Neural progenitor cell (in vitro differentiated cells): ENCODE results near the gene VARS1. TPM values are rescaled to one million over a fixed set of nuclear protein-coding genes. Genes with fewer than 3 reads are reported as not detected.
A peak's percentile ranks its signal among the peaks of the same experiment; 100 is the strongest.

Experiments used
- DNase-seq: peaks from one replicate; pipeline ENCODE4 v3.0.0-alpha.2; 2016; ENCODE audit warnings: low spot score
- H2AFZ ChIP-seq: fragments of 200-600 bp; sonication (generic); replicated peaks from 2 replicates; pipeline ENCODE4 v1.6.1; 2016; ENCODE audit warnings: antibody characterized with exemption
- H3F3A ChIP-seq: fragments of 200-600 bp; sonication (generic); 2 replicates; pipeline ENCODE4 v1.6.1; 2016; ENCODE audit warnings: antibody characterized with exemption, low read depth
- H3K27ac ChIP-seq: fragments of 200-600 bp; sonication (generic); 2 replicates; pipeline ENCODE4 v1.5.1; 2016; ENCODE audit warnings: mild to moderate bottlenecking
- H3K27me3 ChIP-seq: fragments of 200-600 bp; sonication (generic); 2 replicates; pipeline ENCODE4 v1.6.1; 2016; ENCODE audit warnings: mild to moderate bottlenecking, moderate library complexity
- H3K36me3 ChIP-seq: fragments of 200-600 bp; sonication (generic); 2 replicates; pipeline ENCODE4 v1.5.1; 2016
- H3K4me1 ChIP-seq: fragments of 200-600 bp; sonication (generic); 2 replicates; pipeline ENCODE4 v1.6.1; 2016; ENCODE audit warnings: mixed run types
- H3K4me2 ChIP-seq: fragments of 200-600 bp; sonication (generic); 2 replicates; pipeline ENCODE4 v1.6.1; 2016
- H3K4me3 ChIP-seq: fragments of 200-600 bp; sonication (generic); 2 replicates; pipeline ENCODE4 v1.5.1; 2016
- H3K79me2 ChIP-seq: fragments of 200-600 bp; sonication (generic); 2 replicates; pipeline ENCODE4 v1.6.1; 2016; ENCODE audit warnings: low read depth
- H3K9ac ChIP-seq: fragments of 200-600 bp; sonication (generic); 2 replicates; pipeline ENCODE4 v1.6.1; 2016
- H3K9me3 ChIP-seq: fragments of 200-600 bp; sonication (generic); 2 replicates; pipeline ENCODE4 v1.5.1; 2016; ENCODE audit warnings: low read depth
- H4K20me1 ChIP-seq: fragments of 200-600 bp; sonication (generic); 2 replicates; pipeline ENCODE4 v1.6.1; 2016; ENCODE audit warnings: low read depth
- H3K27ac Mint-ChIP-seq: 3 replicates; pipeline ENCODE4 v1.8.0; 2021; ENCODE audit warnings: mixed read lengths
- H3K27me3 Mint-ChIP-seq: 2 replicates; pipeline ENCODE4 v1.8.0; 2022; ENCODE audit warnings: low read depth, mild to moderate bottlenecking, inconsistent platforms, moderate library complexity, mixed read lengths; ENCODE audit not compliant: insufficient read depth
- H3K36me3 Mint-ChIP-seq: 3 replicates; pipeline ENCODE4 v1.8.0; 2021; ENCODE audit warnings: mixed read lengths
- H3K4me1 Mint-ChIP-seq: 3 replicates; pipeline ENCODE4 v1.8.0; 2021; ENCODE audit warnings: mixed read lengths
- H3K4me3 Mint-ChIP-seq: 3 replicates; pipeline ENCODE4 v1.8.0; 2021; ENCODE audit warnings: mild to moderate bottlenecking, moderate library complexity, mixed read lengths
- H3K9me3 Mint-ChIP-seq: 3 replicates; pipeline ENCODE4 v1.8.0; 2020; ENCODE audit warnings: mixed read lengths
- CTCF ChIP-seq: fragments of 200-600 bp; sonication (generic); IDR thresholded peaks from 2 replicates; pipeline ENCODE4 v1.5.1; 2017; ENCODE audit warnings: antibody characterized with exemption, mild to moderate bottlenecking
- EZH2 ChIP-seq: fragments of 200-600 bp; sonication (generic); IDR thresholded peaks from 2 replicates; pipeline ENCODE4 v1.6.1; 2017; ENCODE audit warnings: antibody characterized with exemption, mild to moderate bottlenecking, moderate library complexity
- EZH2phosphoT487 ChIP-seq: fragments of 200-600 bp; sonication (generic); IDR thresholded peaks from 2 replicates; pipeline ENCODE4 v1.6.1; 2017; ENCODE audit warnings: antibody characterized with exemption
- total RNA-seq: library from RNA; depleted of rRNA; stranded (reverse); fragments of >200 nt; gene quantifications from 2 replicates; pipeline ENCODE4 v1.2.3, GENCODE V29; 2015; ENCODE audit warnings: low replicate concordance

VARS1 gene
- total RNA-seq, 1 donor from 2014 or later, result 34.1 TPM

DNA sequence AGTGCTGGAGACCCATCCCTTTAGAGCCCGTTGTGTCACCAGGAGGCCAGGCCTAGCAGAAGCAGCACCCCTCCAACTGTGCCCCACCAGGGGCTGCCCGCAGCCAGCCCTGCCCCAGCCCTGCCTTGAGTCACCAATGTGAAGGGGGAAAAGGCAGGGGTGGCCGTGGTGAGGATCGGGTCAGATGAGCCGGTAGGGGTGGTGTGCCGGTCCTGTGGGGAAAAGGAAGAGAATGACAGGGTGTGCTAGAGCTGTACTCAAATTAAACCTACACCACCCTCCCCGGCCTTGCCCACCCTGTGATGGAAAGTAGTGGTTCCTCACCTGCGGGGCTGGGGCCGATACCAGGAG, 30.0 kb downstream of the VARS1 start:
- peaks cover 32% of the 10 kb centered on the region for H3K4me1 Mint-ChIP-seq
- Histone ChIP-seq H4K20me1 (no peaks in the 10 kb centered on the region), H3K27ac (no peak overlapping the region), H3K27me3 (no peaks in the 10 kb centered on the region), H3K9me3 (no peaks in the 10 kb centered on the region), H3F3A (peaks cover 18% of the 10 kb centered on the region), H3K36me3 (no peaks in the 10 kb centered on the region), H3K4me2 (no peak overlapping the region), H2AFZ (no peak overlapping the region), H3K9ac (no peak overlapping the region), H3K4me1 (peaks cover 23% of the 10 kb centered on the region), H3K79me2 (no peaks in the 10 kb centered on the region), H3K4me3 (no peak overlapping the region)
- peaks cover 3% of the 10 kb centered on the region for H3K27me3 Mint-ChIP-seq
- H3K9me3 Mint-ChIP-seq, result no peaks in the 10 kb centered on the region
- H3K27ac Mint-ChIP-seq, result peak overlapping the region; percentile 42
- TF ChIP-seq EZH2 (no peak), CTCF (no peak), EZH2phosphoT487 (no peak)
- no peak overlapping the region for H3K4me3 Mint-ChIP-seq
- peaks cover 18% of the 10 kb centered on the region for H3K36me3 Mint-ChIP-seq
- DNase-seq, result no peak

GRCh38 chr6:31764198-31764597, 31.4 kb downstream of the VARS1 start:
- no peaks in the 10 kb centered on the region for H4K20me1 ChIP-seq
- H3K4me3 Mint-ChIP-seq, result peak overlapping the region; percentile 54
- H3K79me2 ChIP-seq, result no peaks in the 10 kb centered on the region
- no peaks in the 10 kb centered on the region for H3K9me3 ChIP-seq
- H3K4me2 ChIP-seq, result peak overlapping the region; percentile 58
- no peaks in the 10 kb centered on the region for H3K36me3 ChIP-seq
- H3K9me3 Mint-ChIP-seq, result no peaks in the 10 kb centered on the region
- peaks cover 18% of the 10 kb centered on the region for H3F3A ChIP-seq
- peak overlapping the region; percentile 42 for H3K27ac ChIP-seq
- H3K4me1 Mint-ChIP-seq, result peaks cover 29% of the 10 kb centered on the region
- H3K36me3 Mint-ChIP-seq, result peaks cover 28% of the 10 kb centered on the region
- TF ChIP-seq CTCF (no peak), EZH2 (no peak), EZH2phosphoT487 (no peak)
- peaks cover 4% of the 10 kb centered on the region for H3K27me3 Mint-ChIP-seq
- DNase-seq, result no peak
- no peak overlapping the region for H3K4me3 ChIP-seq
- peak overlapping the region; percentile 86 for H3K27ac Mint-ChIP-seq
- H3K9ac ChIP-seq, result no peak overlapping the region
- H2AFZ ChIP-seq, result no peak overlapping the region
- H3K27me3 ChIP-seq, result no peaks in the 10 kb centered on the region
- peaks cover 23% of the 10 kb centered on the region for H3K4me1 ChIP-seq

DNA sequence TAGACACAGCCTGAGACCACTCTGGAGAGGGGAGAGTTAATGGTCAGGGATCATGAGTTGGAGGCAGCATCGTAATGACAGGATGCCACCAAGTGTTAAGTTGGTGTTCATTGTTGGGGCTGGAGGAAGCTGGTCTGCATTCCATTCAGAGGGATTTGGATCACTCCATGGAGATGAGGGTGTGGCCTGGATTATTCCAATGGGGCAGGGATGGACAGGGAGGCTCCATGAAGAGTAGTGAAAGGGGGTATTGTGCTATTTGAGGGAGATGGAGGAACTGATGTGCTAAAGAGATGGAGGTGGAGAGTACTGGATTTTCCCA, 32.0 kb downstream of the VARS1 start:
- Mint-ChIP-seq H3K4me1 (peaks cover 29% of the 10 kb centered on the region), H3K4me3 (peak overlapping the region; percentile 54), H3K27ac (peak overlapping the region; percentile 86), H3K9me3 (no peaks in the 10 kb centered on the region), H3K27me3 (peaks cover 4% of the 10 kb centered on the region), H3K36me3 (peaks cover 34% of the 10 kb centered on the region)
- Histone ChIP-seq H4K20me1 (no peaks in the 10 kb centered on the region), H3K27me3 (no peaks in the 10 kb centered on the region), H3K79me2 (no peaks in the 10 kb centered on the region), H3K4me1 (peaks cover 23% of the 10 kb centered on the region), H3K9me3 (no peaks in the 10 kb centered on the region), H3K4me2 (peak overlapping the region; percentile 73), H3K9ac (no peak overlapping the region), H3K27ac (peak overlapping the region; percentile 67), H2AFZ (no peak overlapping the region), H3F3A (peaks cover 18% of the 10 kb centered on the region), H3K36me3 (no peaks in the 10 kb centered on the region), H3K4me3 (no peak overlapping the region)
- peak; percentile 88 for DNase-seq
- TF ChIP-seq CTCF (no peak), EZH2phosphoT487 (no peak), EZH2 (no peak)
